ENCODE measurements around the gene WDR33. TPM values are rescaled to one million over a fixed set of nuclear protein-coding genes. Genes with fewer than 3 reads are reported as not detected.

Gene WDR33
- total RNA-seq, 1 experiment from 2014 or later = 87.1 TPM

GRCh38 chr2:127674241-127675209 lies 136.4 kb downstream of the WDR33 start:
- Histone ChIP-seq H3K27ac (ENCODE audit: low read depth, low read length, poor library complexity, severe bottlenecking) (no peak overlapping the region), H3K27me3 (replicated peaks; ENCODE audit: insufficient read depth, low read depth, low read length, poor library complexity) (peaks cover 13% of the 10 kb centered on the region), H3K4me3 (ENCODE audit: low read depth, low read length, poor library complexity, severe bottlenecking) (peak overlapping the region; percentile 47), H3K36me3 (ENCODE audit: insufficient read depth, low read length, poor library complexity, severe bottlenecking) (no peaks in the 10 kb centered on the region), H3K9me3 (ENCODE audit: low read depth, low read length, poor library complexity, severe bottlenecking) (no peaks in the 10 kb centered on the region), H3K4me1 (ENCODE audit: insufficient read depth, low read length, poor library complexity, severe bottlenecking) (no peaks in the 10 kb centered on the region)
- ChIA-PET CTCF (no interaction called here), POLR2A (ENCODE audit: low non-redundant PET) (no interaction called here)
- TF ChIP-seq CTCF (conservative IDR thresholded peaks at IDR 0.05; ENCODE audit: low read depth, low read length) = no peak
- TF ChIP-seq EZH2 (IDR thresholded peaks at IDR 0.05; ENCODE audit: borderline replicate concordance, low read depth, low read length, poor library complexity, severe bottlenecking) = no peak
- intact Hi-C loops (cut with micrococcal nuclease; ENCODE audit: unreplicated experiment) = no loop called here
- DNase-seq (ENCODE audit: low spot score) = no peak
- no TSS peak for BruUV-seq (replicated peaks)

GRCh38 chr2:127673291-127674069 lies 137.5 kb downstream of the WDR33 start:
- CTCF ChIA-PET = no interaction called here
- DNase-seq (ENCODE audit: low spot score) = no peak
- TF ChIP-seq CTCF (conservative IDR thresholded peaks at IDR 0.05; ENCODE audit: low read depth, low read length) (no peak), EZH2 (IDR thresholded peaks at IDR 0.05; ENCODE audit: borderline replicate concordance, low read depth, low read length, poor library complexity, severe bottlenecking) (no peak)
- H3K4me3 ChIP-seq (ENCODE audit: low read depth, low read length, poor library complexity, severe bottlenecking) = no peak overlapping the region
- BruUV-seq (replicated peaks) = no TSS peak
- H3K27me3 ChIP-seq (replicated peaks; ENCODE audit: insufficient read depth, low read depth, low read length, poor library complexity) = peaks cover 13% of the 10 kb centered on the region
- POLR2A ChIA-PET (ENCODE audit: low non-redundant PET) = no interaction called here
- no peaks in the 10 kb centered on the region for H3K36me3 ChIP-seq (ENCODE audit: insufficient read depth, low read length, poor library complexity, severe bottlenecking)
- no peaks in the 10 kb centered on the region for H3K9me3 ChIP-seq (ENCODE audit: low read depth, low read length, poor library complexity, severe bottlenecking)
- H3K4me1 ChIP-seq (ENCODE audit: insufficient read depth, low read length, poor library complexity, severe bottlenecking) = no peaks in the 10 kb centered on the region
- intact Hi-C loops (cut with micrococcal nuclease; ENCODE audit: unreplicated experiment) = no loop called here
- H3K27ac ChIP-seq (ENCODE audit: low read depth, low read length, poor library complexity, severe bottlenecking) = no peak overlapping the region

GRCh38 chr2:127672341-127673224 lies 138.4 kb downstream of the WDR33 start:
- H3K4me3 ChIP-seq (ENCODE audit: low read depth, low read length, poor library complexity, severe bottlenecking) = no peak overlapping the region
- ChIA-PET CTCF (no interaction called here), POLR2A (ENCODE audit: low non-redundant PET) (no interaction called here)
- H3K27me3 ChIP-seq (replicated peaks; ENCODE audit: insufficient read depth, low read depth, low read length, poor library complexity) = peaks cover 13% of the 10 kb centered on the region
- no peak overlapping the region for H3K27ac ChIP-seq (ENCODE audit: low read depth, low read length, poor library complexity, severe bottlenecking)
- H3K36me3 ChIP-seq (ENCODE audit: insufficient read depth, low read length, poor library complexity, severe bottlenecking) = no peaks in the 10 kb centered on the region
- no peak for DNase-seq (ENCODE audit: low spot score)
- no peaks in the 10 kb centered on the region for H3K9me3 ChIP-seq (ENCODE audit: low read depth, low read length, poor library complexity, severe bottlenecking)
- no peaks in the 10 kb centered on the region for H3K4me1 ChIP-seq (ENCODE audit: insufficient read depth, low read length, poor library complexity, severe bottlenecking)
- BruUV-seq (replicated peaks) = no TSS peak
- intact Hi-C loops (cut with micrococcal nuclease; ENCODE audit: unreplicated experiment) = no loop called here
- no peak for TF ChIP-seq EZH2 (IDR thresholded peaks at IDR 0.05; ENCODE audit: borderline replicate concordance, low read depth, low read length, poor library complexity, severe bottlenecking)
- TF ChIP-seq CTCF (conservative IDR thresholded peaks at IDR 0.05; ENCODE audit: low read depth, low read length) = no peak
